Neural cell (in vitro differentiated cells): ENCODE results near the gene MRGPRE. TPM values are rescaled to one million over a fixed set of nuclear protein-coding genes. Genes with fewer than 3 reads are reported as not detected.

Source experiments
- H2AFZ ChIP-seq: fragments of 200-600, 300-800 bp; sonication (generic), shearing (Covaris generic); 2 replicates; pipeline ENCODE4 v1.6.0; 2014; ENCODE audit warnings: low read depth, mild to moderate bottlenecking, antibody characterized with exemption, low read length, moderate library complexity
- H3F3A ChIP-seq: fragments of 200-600 bp; shearing (Covaris generic); 2 replicates; pipeline ENCODE4 v1.6.1; 2016; ENCODE audit warnings: mild to moderate bottlenecking, moderate library complexity, mixed read lengths, antibody characterized with exemption, low read length; ENCODE audit not compliant: insufficient read depth, poor library complexity, severe bottlenecking
- H3K27ac ChIP-seq: fragments of 200-600, 300-800 bp; sonication (generic), shearing (Covaris generic); 2 replicates; pipeline ENCODE4 v1.5.1; 2014; ENCODE audit warnings: mild to moderate bottlenecking, low read length, moderate library complexity
- H3K27me3 ChIP-seq: fragments of 300-800, 200-600 bp; sonication (generic), shearing (Covaris generic); 2 replicates; pipeline ENCODE4 v1.6.0; 2014; ENCODE audit warnings: mild to moderate bottlenecking, low read depth, low read length, moderate library complexity; ENCODE audit not compliant: insufficient read depth
- H3K36me3 ChIP-seq: fragments of 300-800, 200-600 bp; sonication (generic), shearing (Covaris generic); 2 replicates; pipeline ENCODE4 v1.5.1; 2014; ENCODE audit warnings: mild to moderate bottlenecking, antibody characterized with exemption, low read length, moderate library complexity; ENCODE audit not compliant: insufficient read depth
- H3K4me2 ChIP-seq: fragments of 300-800, 200-600 bp; sonication (generic), shearing (Covaris generic); 2 replicates; pipeline ENCODE4 v1.6.0; 2014; ENCODE audit warnings: mild to moderate bottlenecking, low read length
- H3K4me3 ChIP-seq: fragments of 300-800, 200-600 bp; sonication (generic), shearing (Covaris generic); 2 replicates; pipeline ENCODE4 v1.5.1; 2014; ENCODE audit warnings: mild to moderate bottlenecking, low read length, moderate library complexity
- H3K79me2 ChIP-seq: fragments of 200-600 bp; shearing (Covaris generic); replicated peaks from 2 replicates; pipeline ENCODE4 v1.6.0; 2014; ENCODE audit warnings: mild to moderate bottlenecking, low read length, moderate library complexity; ENCODE audit not compliant: insufficient read depth
- H3K9ac ChIP-seq: fragments of 300-800, 200-600 bp; sonication (generic), shearing (Covaris generic); 2 replicates; pipeline ENCODE4 v1.6.1; 2016; ENCODE audit warnings: mild to moderate bottlenecking, low read length, mixed read lengths
- H3K9me2 ChIP-seq: fragments of 200-600 bp; shearing (Covaris generic); 2 replicates; pipeline ENCODE4 v1.6.1; 2016; ENCODE audit warnings: mild to moderate bottlenecking, low read length, mixed read lengths; ENCODE audit not compliant: insufficient read depth
- H3K9me3 ChIP-seq: fragments of 200-600, 300-800 bp; sonication (generic), shearing (Covaris generic); 2 replicates; pipeline ENCODE4 v1.6.1; 2016; ENCODE audit warnings: mild to moderate bottlenecking, mixed run types, low read length, moderate library complexity, mixed read lengths
- H4K20me1 ChIP-seq: fragments of 200-600 bp; shearing (Covaris generic); 2 replicates; pipeline ENCODE4 v1.6.1; 2016; ENCODE audit warnings: mild to moderate bottlenecking, mixed run types; ENCODE audit not compliant: insufficient read depth
- CTCF ChIP-seq: fragments of 450-650 bp; IDR thresholded peaks from 2 replicates; pipeline ENCODE4 v1.5.1; 2014; ENCODE audit warnings: antibody characterized with exemption, mild to moderate bottlenecking, moderate library complexity; ENCODE audit not compliant: poor library complexity, severe bottlenecking
- EP300 ChIP-seq: fragments of 450-650 bp; conservative IDR thresholded peaks from 2 replicates; pipeline ENCODE4 v1.6.1; 2014; ENCODE audit warnings: antibody characterized with exemption, mild to moderate bottlenecking, moderate library complexity; ENCODE audit not compliant: poor library complexity, severe bottlenecking
- EZH2 ChIP-seq: fragments of 200-600, 300-800 bp; shearing (Covaris generic), sonication (generic); IDR thresholded peaks from 2 replicates; pipeline ENCODE4 v1.6.1; 2014; ENCODE audit warnings: antibody characterized with exemption, low read length, borderline replicate concordance, mild to moderate bottlenecking; ENCODE audit not compliant: insufficient read depth, poor library complexity, severe bottlenecking
- MXI1 ChIP-seq: fragments of 450-650 bp; conservative IDR thresholded peaks from 2 replicates; pipeline ENCODE4 v1.6.1; 2014; ENCODE audit warnings: antibody characterized with exemption, mild to moderate bottlenecking; ENCODE audit not compliant: poor library complexity, severe bottlenecking
- POLR2AphosphoS5 ChIP-seq: IDR thresholded peaks from 2 replicates; pipeline ENCODE4 v1.6.1; 2012
- RAD21 ChIP-seq: fragments of 450-650 bp; conservative IDR thresholded peaks from 2 replicates; pipeline ENCODE4 v1.6.1; 2014; ENCODE audit warnings: antibody characterized with exemption, mild to moderate bottlenecking, moderate library complexity
- REST ChIP-seq: IDR thresholded peaks from 2 replicates; pipeline ENCODE4 v1.6.1; 2012; ENCODE audit warnings: borderline replicate concordance
- SMC3 ChIP-seq: fragments of 450-650 bp; conservative IDR thresholded peaks from 2 replicates; pipeline ENCODE4 v1.6.1; 2014; ENCODE audit warnings: antibody characterized with exemption, mild to moderate bottlenecking, moderate library complexity; ENCODE audit not compliant: poor library complexity
- TAF1 ChIP-seq: IDR thresholded peaks from 2 replicates; pipeline ENCODE4 v1.6.1; 2012; ENCODE audit warnings: low read depth
- polyA plus RNA-seq: library from polyadenylated mRNA; depleted of rRNA; stranded (reverse); fragments of >200 nt; gene quantifications from 2 replicates; pipeline ENCODE4 v1.2.3, GENCODE V29; 2014

MRGPRE gene
- polyA plus RNA-seq, 1 donor from 2014 or later: 0.28 TPM

- Histone ChIP-seq H3K9ac (no peak overlapping the region), H3K4me2 (no peak overlapping the region), H4K20me1 (no peaks in the 10 kb centered on the region), H3K27me3 (no peaks in the 10 kb centered on the region), H3K79me2 (no peaks in the 10 kb centered on the region), H3K27ac (no peak overlapping the region), H3K4me3 (no peak overlapping the region), H3K36me3 (no peaks in the 10 kb centered on the region), H2AFZ (no peak overlapping the region), H3K9me2 (no peaks in the 10 kb centered on the region), H3F3A (no peaks in the 10 kb centered on the region), H3K9me3 (no peaks in the 10 kb centered on the region)
- TF ChIP-seq REST: no peak
Measured at GRCh38 chr11:3196161-3197043, 35.8 kb downstream of the MRGPRE start.

GRCh38 chr11:3195251-3196160 lies 36.7 kb downstream of the MRGPRE start:
- Histone ChIP-seq H3K9ac (no peak overlapping the region), H3K9me3 (no peaks in the 10 kb centered on the region), H3K9me2 (no peaks in the 10 kb centered on the region), H4K20me1 (no peaks in the 10 kb centered on the region), H3K27ac (no peak overlapping the region), H3K36me3 (no peaks in the 10 kb centered on the region), H3K79me2 (no peaks in the 10 kb centered on the region), H3K27me3 (no peaks in the 10 kb centered on the region), H2AFZ (no peak overlapping the region), H3K4me3 (no peak overlapping the region), H3F3A (no peaks in the 10 kb centered on the region), H3K4me2 (no peak overlapping the region)
- TF ChIP-seq EZH2 (no peak), POLR2AphosphoS5 (no peak), SMC3 (no peak), MXI1 (no peak), RAD21 (no peak), TAF1 (no peak), CTCF (no peak), REST (no peak), EP300 (no peak)
